22Rv1 (cell line): ENCODE measurements around the gene KRT20.

Source experiments
- CTCF ChIP-seq: fragments of 450-650 bp; IDR thresholded peaks from 2 replicates; pipeline ENCODE4 v1.5.1; 2017; ENCODE audit warnings: mild to moderate bottlenecking
- ZFX ChIP-seq: fragments of 450-650 bp; IDR thresholded peaks from 2 replicates; pipeline ENCODE4 v1.6.1; 2017; ENCODE audit warnings: antibody characterized with exemption, borderline replicate concordance

DNA sequence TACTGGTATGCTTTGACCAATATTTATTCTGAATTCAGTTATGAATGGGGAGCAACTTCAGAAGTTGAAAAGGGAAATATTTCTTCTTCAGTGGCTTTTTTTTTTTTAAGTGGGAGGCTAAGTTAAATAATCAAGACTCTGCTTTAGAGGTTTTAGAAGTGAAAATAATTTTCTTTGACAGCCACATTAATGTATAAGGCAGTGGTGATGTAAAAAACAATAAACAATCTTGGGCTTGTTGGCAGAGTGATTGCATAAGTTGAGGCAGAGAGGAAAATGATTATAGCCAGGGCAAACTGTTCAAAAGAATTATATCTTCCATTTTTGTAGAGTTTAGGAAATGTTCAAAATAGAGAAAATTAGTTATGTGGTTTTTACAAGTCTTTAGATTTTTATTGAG, 12.6 kb downstream of the KRT20 start:
- TF ChIP-seq CTCF (no peak), ZFX (no peak)
